LNCaP clone FGC (cell line): Measurements from ENCODE around the gene CRTC3.
A peak's percentile ranks its signal among the peaks of the same experiment; 100 is the strongest.

Source experiments
- DNase-seq: peaks from one replicate; pipeline ENCODE4 v3.0.0-alpha.2; 2011; ENCODE audit warnings: low read depth
- H3K4me3 ChIP-seq: 2 replicates; pipeline ENCODE4 v1.5.1; 2011; ENCODE audit warnings: mild to moderate bottlenecking, low read depth, low read length, control low read depth
- TF ChIP-seq, protein P1 (sequence below): IDR thresholded peaks from 2 replicates; pipeline ENCODE4 v1.5.1; 2012; ENCODE audit warnings: mild to moderate bottlenecking; ENCODE audit not compliant: control insufficient read depth, insufficient read depth; ENCODE audit errors: extremely low read depth

CRTC3 gene, protein sequence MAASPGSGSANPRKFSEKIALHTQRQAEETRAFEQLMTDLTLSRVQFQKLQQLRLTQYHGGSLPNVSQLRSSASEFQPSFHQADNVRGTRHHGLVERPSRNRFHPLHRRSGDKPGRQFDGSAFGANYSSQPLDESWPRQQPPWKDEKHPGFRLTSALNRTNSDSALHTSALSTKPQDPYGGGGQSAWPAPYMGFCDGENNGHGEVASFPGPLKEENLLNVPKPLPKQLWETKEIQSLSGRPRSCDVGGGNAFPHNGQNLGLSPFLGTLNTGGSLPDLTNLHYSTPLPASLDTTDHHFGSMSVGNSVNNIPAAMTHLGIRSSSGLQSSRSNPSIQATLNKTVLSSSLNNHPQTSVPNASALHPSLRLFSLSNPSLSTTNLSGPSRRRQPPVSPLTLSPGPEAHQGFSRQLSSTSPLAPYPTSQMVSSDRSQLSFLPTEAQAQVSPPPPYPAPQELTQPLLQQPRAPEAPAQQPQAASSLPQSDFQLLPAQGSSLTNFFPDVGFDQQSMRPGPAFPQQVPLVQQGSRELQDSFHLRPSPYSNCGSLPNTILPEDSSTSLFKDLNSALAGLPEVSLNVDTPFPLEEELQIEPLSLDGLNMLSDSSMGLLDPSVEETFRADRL

DNA sequence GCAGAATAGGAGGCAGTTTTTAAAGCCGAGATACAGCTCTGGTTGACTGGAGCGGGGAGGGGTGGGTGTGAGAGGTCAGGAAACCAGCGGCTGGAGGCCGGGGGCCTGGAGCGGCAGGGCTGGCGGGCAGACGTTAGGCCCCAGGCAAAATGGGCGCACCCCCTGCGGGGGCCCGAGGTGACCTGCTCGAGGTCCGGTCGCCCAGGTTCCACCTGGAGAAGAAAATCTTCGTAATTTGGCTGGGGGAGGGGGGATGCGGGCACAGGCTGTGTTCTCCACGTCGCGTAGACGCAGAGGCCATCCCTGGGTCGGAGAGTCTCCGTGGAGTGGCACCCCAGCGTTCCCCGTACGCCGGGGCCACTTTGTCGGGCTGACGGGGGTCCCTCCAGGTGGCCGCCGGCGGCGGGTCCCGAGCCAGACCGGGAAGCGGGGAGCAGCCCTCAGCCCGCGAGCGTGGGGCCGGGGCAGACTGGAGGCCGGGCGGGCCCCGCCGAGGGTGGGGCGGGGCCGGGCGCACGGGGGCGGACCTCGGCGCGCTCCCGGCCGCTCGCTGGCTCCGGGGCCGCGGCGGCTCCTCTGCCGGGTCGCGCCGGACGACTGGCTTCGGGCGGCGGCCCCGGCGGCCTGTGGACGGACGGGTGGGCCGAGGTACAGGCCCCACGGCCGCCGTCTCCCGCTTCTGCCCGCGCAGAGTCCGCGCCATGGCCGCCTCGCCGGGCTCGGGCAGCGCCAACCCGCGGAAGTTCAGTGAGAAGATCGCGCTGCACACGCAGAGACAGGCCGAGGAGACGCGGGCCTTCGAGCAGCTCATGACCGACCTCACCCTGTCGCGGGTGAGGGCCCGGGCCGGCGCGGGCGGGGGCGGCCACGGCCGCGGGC lies at the start of gene CRTC3:
Gene CRTC3, plus strand, starts transcription at position 553 of the 879 bp plus-strand sequence. Its CDS starts 149 bp downstream, at position 702.
- TF ChIP-seq, protein P1, sequence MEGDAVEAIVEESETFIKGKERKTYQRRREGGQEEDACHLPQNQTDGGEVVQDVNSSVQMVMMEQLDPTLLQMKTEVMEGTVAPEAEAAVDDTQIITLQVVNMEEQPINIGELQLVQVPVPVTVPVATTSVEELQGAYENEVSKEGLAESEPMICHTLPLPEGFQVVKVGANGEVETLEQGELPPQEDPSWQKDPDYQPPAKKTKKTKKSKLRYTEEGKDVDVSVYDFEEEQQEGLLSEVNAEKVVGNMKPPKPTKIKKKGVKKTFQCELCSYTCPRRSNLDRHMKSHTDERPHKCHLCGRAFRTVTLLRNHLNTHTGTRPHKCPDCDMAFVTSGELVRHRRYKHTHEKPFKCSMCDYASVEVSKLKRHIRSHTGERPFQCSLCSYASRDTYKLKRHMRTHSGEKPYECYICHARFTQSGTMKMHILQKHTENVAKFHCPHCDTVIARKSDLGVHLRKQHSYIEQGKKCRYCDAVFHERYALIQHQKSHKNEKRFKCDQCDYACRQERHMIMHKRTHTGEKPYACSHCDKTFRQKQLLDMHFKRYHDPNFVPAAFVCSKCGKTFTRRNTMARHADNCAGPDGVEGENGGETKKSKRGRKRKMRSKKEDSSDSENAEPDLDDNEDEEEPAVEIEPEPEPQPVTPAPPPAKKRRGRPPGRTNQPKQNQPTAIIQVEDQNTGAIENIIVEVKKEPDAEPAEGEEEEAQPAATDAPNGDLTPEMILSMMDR: peak; percentile 36
- DNase-seq: no peak
- H3K4me3 ChIP-seq: peak within 1 kb of the TSS; percentile 79

- DNase-seq: no peak
- TF ChIP-seq, protein P1: no peak
- H3K4me3 ChIP-seq: no peak overlapping the region
These were observed 48.7 kb upstream of the CRTC3 start for GRCh38 chr15:90481023-90481422.

DNA sequence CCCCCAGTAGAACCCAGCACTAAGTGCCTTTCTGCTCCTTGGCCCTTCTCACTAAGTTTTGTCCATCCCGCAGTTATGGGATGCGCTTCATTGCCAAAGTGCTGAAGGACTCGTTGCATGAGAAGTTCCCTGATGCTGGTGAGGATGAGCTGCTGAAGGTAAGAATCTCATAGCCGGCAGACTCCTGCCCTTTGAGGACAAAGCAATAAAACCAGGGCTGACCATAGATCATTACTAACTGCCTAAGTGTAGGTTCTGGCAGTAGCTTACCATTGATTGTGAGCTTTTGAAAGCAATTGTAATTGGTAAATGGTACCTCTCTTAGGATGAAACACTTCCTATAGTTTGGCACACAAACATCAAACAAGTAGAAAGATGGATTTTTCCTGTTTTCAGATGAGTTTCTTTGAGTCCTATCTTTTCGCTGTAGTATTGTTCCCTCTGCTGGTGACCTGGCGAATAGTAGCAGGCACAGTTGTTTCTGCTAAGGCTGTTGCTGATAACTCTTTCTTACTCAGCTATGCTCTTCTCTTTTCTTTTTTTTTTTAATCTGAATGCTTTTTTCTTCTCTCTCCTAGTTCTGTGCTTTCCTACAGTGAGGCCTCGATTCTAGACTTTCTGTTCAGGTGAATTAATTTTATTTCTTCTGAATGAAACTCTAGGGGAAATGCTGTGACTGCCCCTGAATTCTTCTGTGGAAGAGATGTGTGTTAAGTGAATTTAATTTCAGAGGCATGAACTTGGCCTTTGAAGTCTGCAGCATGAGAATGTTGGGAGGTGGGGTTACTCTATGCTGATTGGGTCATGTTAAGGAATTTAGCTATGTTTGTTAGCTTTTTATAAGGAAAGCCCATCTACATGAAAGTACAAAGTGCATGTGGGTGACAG lies 47.4 kb upstream of the CRTC3 start:
- DNase-seq: no peak
- no peak overlapping the region for H3K4me3 ChIP-seq
- TF ChIP-seq, protein P1: peak; percentile 81

DNA sequence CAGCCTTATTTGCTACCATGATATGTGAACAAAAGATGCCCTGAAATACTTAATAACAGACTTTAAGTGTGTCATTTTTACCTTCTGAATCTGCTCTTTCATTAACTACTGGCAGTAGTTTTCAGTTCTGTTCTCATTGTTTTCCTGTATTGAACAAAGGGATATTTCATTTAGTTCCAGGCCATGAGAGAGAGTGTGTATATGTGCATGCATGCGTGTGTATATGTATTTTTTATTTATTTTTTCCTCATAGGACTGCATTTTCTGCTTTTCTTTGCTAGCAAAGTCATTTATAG lies 46.8 kb upstream of the CRTC3 start:
- no peak for DNase-seq
- TF ChIP-seq, protein P1: no peak
- no peak overlapping the region for H3K4me3 ChIP-seq

GRCh38 chr15:90483637-90484036 lies 46.1 kb upstream of the CRTC3 start:
- no peak for DNase-seq
- TF ChIP-seq, protein P1: no peak
- no peak overlapping the region for H3K4me3 ChIP-seq

- H3K4me3 ChIP-seq: no peak overlapping the region
- DNase-seq: no peak
- TF ChIP-seq, protein P1: no peak
These were observed 42.5 kb upstream of the CRTC3 start for GRCh38 chr15:90487186-90487585.
